Type B pancreatic cell (in vitro differentiated cells): Measurements from ENCODE around the gene PPP2R5C. TPM values are rescaled to one million over a fixed set of nuclear protein-coding genes. Genes with fewer than 3 reads are reported as not detected.

ENCODE experiments used
- DNase-seq: peaks from one replicate; pipeline ENCODE4 v3.0.0; 2021; ENCODE audit warnings: mixed read lengths; ENCODE audit not compliant: unreplicated experiment; ENCODE audit errors: extremely low spot score
- H3K27ac Mint-ChIP-seq: 2 replicates; pipeline ENCODE4 v1.8.0; 2021; ENCODE audit warnings: mild to moderate bottlenecking, mixed read lengths
- H3K27me3 Mint-ChIP-seq: 2 replicates; pipeline ENCODE4 v1.8.0; 2021; ENCODE audit warnings: mixed read lengths
- H3K36me3 Mint-ChIP-seq: 2 replicates; pipeline ENCODE4 v1.8.0; 2021; ENCODE audit warnings: mixed read lengths
- H3K4me1 Mint-ChIP-seq: one replicate; pipeline ENCODE4 v1.8.0; 2021; ENCODE audit warnings: mixed read lengths; ENCODE audit not compliant: unreplicated experiment
- H3K4me3 Mint-ChIP-seq: 2 replicates; pipeline ENCODE4 v1.8.0; 2021; ENCODE audit warnings: mild to moderate bottlenecking, mixed read lengths
- H3K9me3 Mint-ChIP-seq: 2 replicates; pipeline ENCODE4 v1.8.0; 2021; ENCODE audit warnings: mixed read lengths
- total RNA-seq: library from RNA; stranded (reverse); gene quantifications from 2 replicates; pipeline ENCODE4 v1.2.1, GENCODE V29; 2021; ENCODE audit warnings: low replicate concordance
- TF ChIP-seq, protein P1 (sequence below): fragments of 200-600 bp; sonication (generic); conservative IDR thresholded peaks from 2 replicates; pipeline ENCODE4 v1.5.0; 2021; ENCODE audit warnings: antibody characterized with exemption, mild to moderate bottlenecking

The PPP2R5C gene
- total RNA-seq, 1 donor from 2014 or later, result 99.8 TPM

DNA sequence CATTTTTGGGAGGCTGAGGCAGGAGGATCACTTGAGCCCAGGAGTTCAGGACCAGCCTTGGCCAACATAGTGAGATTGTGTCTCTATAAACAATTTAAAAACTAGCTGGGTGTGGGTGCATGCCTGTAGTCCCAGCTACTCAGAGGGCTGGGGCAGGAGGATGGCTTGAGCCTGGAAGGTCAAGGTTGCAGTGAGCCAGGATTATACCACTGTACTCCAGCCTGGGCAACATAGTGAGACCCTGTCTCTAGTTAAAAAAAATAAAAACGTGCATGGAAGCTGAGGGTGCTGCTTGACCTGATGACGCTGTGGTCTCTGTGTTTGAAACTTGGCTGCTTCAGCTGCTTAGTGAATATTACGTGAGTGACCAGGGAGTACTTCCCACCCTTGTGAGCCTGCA, 89.7 kb downstream of the PPP2R5C start:
- TF ChIP-seq, protein P1, sequence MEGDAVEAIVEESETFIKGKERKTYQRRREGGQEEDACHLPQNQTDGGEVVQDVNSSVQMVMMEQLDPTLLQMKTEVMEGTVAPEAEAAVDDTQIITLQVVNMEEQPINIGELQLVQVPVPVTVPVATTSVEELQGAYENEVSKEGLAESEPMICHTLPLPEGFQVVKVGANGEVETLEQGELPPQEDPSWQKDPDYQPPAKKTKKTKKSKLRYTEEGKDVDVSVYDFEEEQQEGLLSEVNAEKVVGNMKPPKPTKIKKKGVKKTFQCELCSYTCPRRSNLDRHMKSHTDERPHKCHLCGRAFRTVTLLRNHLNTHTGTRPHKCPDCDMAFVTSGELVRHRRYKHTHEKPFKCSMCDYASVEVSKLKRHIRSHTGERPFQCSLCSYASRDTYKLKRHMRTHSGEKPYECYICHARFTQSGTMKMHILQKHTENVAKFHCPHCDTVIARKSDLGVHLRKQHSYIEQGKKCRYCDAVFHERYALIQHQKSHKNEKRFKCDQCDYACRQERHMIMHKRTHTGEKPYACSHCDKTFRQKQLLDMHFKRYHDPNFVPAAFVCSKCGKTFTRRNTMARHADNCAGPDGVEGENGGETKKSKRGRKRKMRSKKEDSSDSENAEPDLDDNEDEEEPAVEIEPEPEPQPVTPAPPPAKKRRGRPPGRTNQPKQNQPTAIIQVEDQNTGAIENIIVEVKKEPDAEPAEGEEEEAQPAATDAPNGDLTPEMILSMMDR, result no peak
- no peak for DNase-seq
- Mint-ChIP-seq H3K27me3 (no peaks in the 10 kb centered on the region), H3K27ac (no peak overlapping the region), H3K4me1 (peaks cover 26% of the 10 kb centered on the region), H3K9me3 (no peaks in the 10 kb centered on the region), H3K4me3 (no peak overlapping the region), H3K36me3 (peaks cover 11% of the 10 kb centered on the region)

DNA sequence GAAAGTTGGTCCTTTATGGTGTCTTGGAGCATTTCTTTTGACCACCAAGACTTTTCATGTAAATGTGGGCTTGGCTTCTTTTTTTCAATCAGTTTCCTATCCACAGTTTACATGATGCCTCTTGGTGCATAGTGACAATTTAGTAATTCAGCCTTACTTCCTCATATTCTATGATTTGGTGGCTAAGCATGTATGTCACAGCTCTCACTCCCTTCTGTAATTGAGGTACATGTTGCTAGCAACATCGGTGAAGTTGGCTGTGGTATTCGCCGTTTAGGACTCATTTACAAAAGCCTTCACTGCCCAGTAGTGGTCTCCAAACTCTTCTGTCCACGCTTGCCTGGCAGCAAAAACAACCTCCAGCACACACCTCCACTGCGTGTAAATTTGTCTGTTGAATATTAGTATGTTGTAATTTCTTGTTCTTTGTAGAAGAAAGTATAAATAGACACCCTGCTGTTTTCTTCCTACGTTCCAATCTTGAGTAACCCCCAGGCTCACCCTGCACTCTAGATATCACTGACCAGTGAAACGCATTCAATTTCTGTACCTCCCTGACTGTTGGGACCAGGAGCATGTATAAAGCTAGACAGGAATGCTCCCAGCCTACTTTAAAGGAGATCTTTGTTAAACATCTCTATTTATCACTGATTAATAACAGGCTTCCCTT, 90.4 kb downstream of the PPP2R5C start:
- TF ChIP-seq, protein P1, result no peak
- Mint-ChIP-seq H3K36me3 (peaks cover 11% of the 10 kb centered on the region), H3K4me1 (peaks cover 33% of the 10 kb centered on the region), H3K4me3 (no peak overlapping the region), H3K27ac (no peak overlapping the region), H3K9me3 (no peaks in the 10 kb centered on the region), H3K27me3 (no peaks in the 10 kb centered on the region)
- DNase-seq, result no peak

DNA sequence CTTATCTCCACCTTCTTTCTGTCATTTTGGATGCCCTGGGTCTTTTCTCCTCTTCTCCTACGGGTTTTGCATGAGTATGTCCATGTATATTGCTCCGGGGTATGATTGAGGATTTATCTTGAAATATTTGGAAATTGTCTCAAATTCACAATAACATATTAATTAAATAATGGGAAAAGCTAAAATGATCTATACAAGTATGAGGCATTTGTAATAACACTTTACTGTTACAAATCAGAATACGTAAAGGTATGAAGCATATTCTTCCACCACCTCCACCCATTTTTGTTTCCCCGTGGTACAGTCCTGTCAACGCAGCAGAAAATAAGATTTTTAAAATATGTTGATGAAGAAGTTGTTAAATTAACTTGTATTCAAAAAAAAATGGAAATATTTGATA, 91.3 kb downstream of the PPP2R5C start:
- no peaks in the 10 kb centered on the region for H3K27me3 Mint-ChIP-seq
- TF ChIP-seq, protein P1, result no peak
- no peak overlapping the region for H3K4me3 Mint-ChIP-seq
- no peak for DNase-seq
- peaks cover 11% of the 10 kb centered on the region for H3K36me3 Mint-ChIP-seq
- no peaks in the 10 kb centered on the region for H3K9me3 Mint-ChIP-seq
- H3K4me1 Mint-ChIP-seq, result peaks cover 33% of the 10 kb centered on the region
- no peak overlapping the region for H3K27ac Mint-ChIP-seq

DNA sequence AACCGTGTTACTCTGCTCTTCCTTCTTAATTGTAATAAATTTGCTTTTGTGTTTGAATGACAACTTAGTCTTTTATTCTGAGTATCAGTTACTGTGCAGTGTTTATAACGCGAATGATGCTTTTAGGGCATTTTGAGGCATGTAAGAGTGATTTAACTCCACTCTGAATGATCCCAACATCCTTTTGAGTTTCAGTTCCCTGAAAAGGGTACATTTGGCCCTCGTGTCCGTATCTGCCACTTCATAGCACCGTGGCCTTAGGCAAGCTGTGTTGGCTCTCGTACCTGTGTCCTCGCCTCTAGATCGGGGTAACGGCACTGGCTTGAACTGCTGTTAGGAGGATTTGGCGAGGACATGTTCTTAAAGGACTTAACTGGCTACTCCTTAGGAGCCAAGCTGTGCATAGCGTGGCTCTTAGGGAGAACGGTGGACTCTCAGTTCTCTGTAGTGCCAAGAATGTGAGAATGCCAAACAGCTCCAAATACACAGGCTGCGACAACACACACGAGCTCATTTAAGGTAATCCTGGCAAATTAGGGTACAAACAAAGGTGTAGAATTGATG, 92.0 kb downstream of the PPP2R5C start:
- no peaks in the 10 kb centered on the region for H3K9me3 Mint-ChIP-seq
- H3K4me1 Mint-ChIP-seq, result peaks cover 33% of the 10 kb centered on the region
- H3K27ac Mint-ChIP-seq, result no peak overlapping the region
- peaks cover 11% of the 10 kb centered on the region for H3K36me3 Mint-ChIP-seq
- DNase-seq, result no peak
- H3K4me3 Mint-ChIP-seq, result no peak overlapping the region
- TF ChIP-seq, protein P1, result no peak
- H3K27me3 Mint-ChIP-seq, result no peaks in the 10 kb centered on the region

DNA sequence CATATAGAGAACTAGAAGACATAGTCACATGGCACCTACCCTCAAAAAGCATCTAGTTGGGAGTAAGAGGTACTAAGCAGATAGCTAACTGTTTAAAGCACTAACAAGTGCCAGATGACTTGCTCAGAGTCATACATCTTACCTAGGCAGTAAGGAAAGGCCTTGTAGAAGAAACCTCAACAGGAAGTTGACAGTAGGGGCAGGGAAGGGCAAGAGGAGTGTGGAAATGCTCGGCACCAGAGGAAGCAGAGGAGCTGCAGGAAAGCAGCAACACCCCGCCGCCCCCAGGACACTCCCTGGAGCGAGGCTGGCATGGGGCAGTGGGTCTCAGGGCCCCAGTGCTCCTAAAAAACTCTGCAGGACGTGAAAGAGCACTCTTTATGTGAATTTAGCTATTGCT, 92.9 kb downstream of the PPP2R5C start:
- peaks cover 11% of the 10 kb centered on the region for H3K36me3 Mint-ChIP-seq
- no peaks in the 10 kb centered on the region for H3K9me3 Mint-ChIP-seq
- peak overlapping the region; percentile 38 for H3K27ac Mint-ChIP-seq
- H3K27me3 Mint-ChIP-seq, result no peaks in the 10 kb centered on the region
- H3K4me3 Mint-ChIP-seq, result no peak overlapping the region
- H3K4me1 Mint-ChIP-seq, result peaks cover 29% of the 10 kb centered on the region
- TF ChIP-seq, protein P1, result no peak
- no peak for DNase-seq
